ENCODE results near the gene EIF2D. TPM values are rescaled to one million over a fixed set of nuclear protein-coding genes. Genes with fewer than 3 reads are reported as not detected.

Gene EIF2D
- total and polyA plus RNA-seq, 9 of the 15 experiments (the other 6 are each of a cell fraction or from before 2014, with no cell fraction given): 81.1 to 138 (median 93.9) TPM

- TF ChIP-seq KLF10 (CRISPR knock-in tag; IDR thresholded peaks at IDR 0.05) (no peak), ARID1B (IDR thresholded peaks at IDR 0.05) (peak; percentile 71), CXXC5 (CRISPR knock-in tag; IDR thresholded peaks at IDR 0.05) (peak; percentile 67; the same call in 1 of the 2 replicates), ELF1 (tag; IDR thresholded peaks at IDR 0.05) (peak; percentile 84), ATF7 (IDR thresholded peaks at IDR 0.05) (peak; percentile 42), L3MBTL2 (IDR thresholded peaks at IDR 0.05) (peak; percentile 72), STAT5A (IDR thresholded peaks at IDR 0.05; ENCODE audit: borderline replicate concordance, low read length) (0 out of 2 replicates have a peak, but pooled peaks have one; percentile 14), ZNF316 (IDR thresholded peaks at IDR 0.05) (peak; percentile 32; the same call in 1 of the 2 replicates)
These were observed 36.9 kb downstream of the EIF2D start (continued) for GRCh38 chr1:206575165-206575893.

GRCh38 chr1:206573762-206574161, 38.5 kb downstream of the EIF2D start:
- H3K4me1 ChIP-seq (replicated peaks in 1 of 2; ENCODE audit: control insufficient read depth in 2 of 2, insufficient read depth in 2 of 2, low read length in 2 of 2): peaks cover 24 to 25% of the 10 kb centered on the region in 2 experiments
- H3K36me3 ChIP-seq (ENCODE audit: control insufficient read depth, insufficient read depth, low read length): peaks cover 33% of the 10 kb centered on the region; the same call in 2 of the 3 replicates
- no peak overlapping the region for H3K4me2 ChIP-seq (ENCODE audit: insufficient read depth, low read length)
- no TSS peak for BruUV-seq (replicated peaks)
- CTCF ChIA-PET (ENCODE audit: low intra/inter-chr PET ratio): no interaction called here
- H3K27me3 ChIP-seq (ENCODE audit: control insufficient read depth in 2 of 2, insufficient read depth in 2 of 2, low read length in 2 of 2): no peaks in the 10 kb centered on the region
- WGBS (ENCODE audit: insufficient coverage, low coverage, missing lambda C conversion rate): 83% methylated on average over 4 of the region's 4 CpGs
- no peak for DNase-seq (ENCODE audit: extremely low read depth in 1 of 4, low spot score in 3 of 4)
- H2AFZ ChIP-seq (ENCODE audit: low read depth, low read length): no peak overlapping the region
- H3K9me1 ChIP-seq (ENCODE audit: control insufficient read depth, insufficient read depth, low read length): peaks cover 3% of the 10 kb centered on the region
- H3K9ac ChIP-seq (ENCODE audit: insufficient read depth in 1 of 2, low read depth in 2 of 2, low read length in 2 of 2): peak overlapping the region in 1 of 2 experiments; percentile 53; a peak in 2 of 4 replicates
- POLR2A ChIA-PET: interaction anchor here (0.5 to 3.1 kb wide), 3 partner anchors 10 to 63 kb away, joined by 3 to 24 read pairs (median 6); no protein-coding TSS in a partner anchor
- no peak for ATAC-seq
- no peaks in the 10 kb centered on the region for H3K9me3 ChIP-seq (replicated peaks; ENCODE audit: control insufficient read depth, insufficient read depth, low read depth, low read length)
- intact Hi-C loops (cut with micrococcal nuclease) (no loop called here), in situ Hi-C loops (cut with MboI) (no loop called here)
- H3K4me3 ChIP-seq: no peak overlapping the region
- H4K20me1 ChIP-seq (replicated peaks; ENCODE audit: control insufficient read depth, insufficient read depth, low read length): no peaks in the 10 kb centered on the region
- H3K79me2 ChIP-seq (ENCODE audit: control insufficient read depth, insufficient read depth, low read length): peaks cover 32% of the 10 kb centered on the region
- no peak overlapping the region for H3K27ac ChIP-seq (ENCODE audit: extremely low read depth, low read depth, low read length)
- no peak for FAIRE-seq
- no peak for TF ChIP-seq PHB (CRISPR knock-in tag; IDR thresholded peaks at IDR 0.05)
- TF ChIP-seq CEBPB (tag; IDR thresholded peaks at IDR 0.05): no peak
- TF ChIP-seq CEBPG (CRISPR knock-in tag; IDR thresholded peaks at IDR 0.05): no peak
- no peak for TF ChIP-seq CEBPG (tag; conservative IDR thresholded peaks at IDR 0.05 in 1 of 2, IDR thresholded peaks at IDR 0.05 in 1 of 2)
- no peak for TF ChIP-seq HMBOX1 (IDR thresholded peaks at IDR 0.05)
- TF ChIP-seq ZNF764 (CRISPR knock-in tag; IDR thresholded peaks at IDR 0.05; ENCODE audit: low read depth): no peak
- no peak for TF ChIP-seq SIX5 (IDR thresholded peaks at IDR 0.05; ENCODE audit: borderline replicate concordance in 1 of 2, insufficient read depth in 1 of 2, low read depth in 1 of 2, low read length in 2 of 2)
- no peak for TF ChIP-seq ZNF146 (CRISPR knock-in tag; IDR thresholded peaks at IDR 0.05; ENCODE audit: unreplicated experiment)
- TF ChIP-seq TAF15 (IDR thresholded peaks at IDR 0.05; ENCODE audit: low read depth, low read length): no peak
- no peak for TF ChIP-seq YY1 (IDR thresholded peaks at IDR 0.05; ENCODE audit: borderline replicate concordance in 1 of 3, control insufficient read depth in 1 of 3, extremely low read depth in 1 of 3, insufficient read depth in 3 of 3, insufficient read length in 1 of 3, insufficient replicate concordance in 2 of 3, low read depth in 1 of 3, low read length in 2 of 3)
- TF ChIP-seq CHD1 (IDR thresholded peaks at IDR 0.05; ENCODE audit: low read length): no peak
- TF ChIP-seq ZNF143 (CRISPR knock-in tag; IDR thresholded peaks at IDR 0.05): no peak
- no peak for TF ChIP-seq ZFP36 (IDR thresholded peaks at IDR 0.05; ENCODE audit: low read depth, low read length, partially characterized antibody)
- TF ChIP-seq PCBP1 (IDR thresholded peaks at IDR 0.05; ENCODE audit: low read depth, low read length, poor library complexity, severe bottlenecking): no peak
